ENCODE measurements around the gene B4GALT1.
A peak's percentile ranks its signal among the peaks of the same experiment; 100 is the strongest.
"Not testable (repeated sequence)": the region's sequence is repeated elsewhere in the genome, so short reads cannot be mapped to it uniquely, and the experiment has no call there.

The B4GALT1 gene

GRCh38 chr9:33163433-33164137 is 3.6 kb downstream of the B4GALT1 start:
- DNase-seq (ENCODE audit: low read depth in 1 of 2, low spot score in 1 of 2): peak in 1 of 2 experiments; percentile 64
- in situ Hi-C loops (cut with HindIII; ENCODE audit: low pct_unique_long_range_greater_than_20kb, low sequenced_read_pairs): no loop called here
- TF ChIP-seq JUND (IDR thresholded peaks at IDR 0.05; ENCODE audit: low read depth): no peak

GRCh38 chr9:33162721-33163311 is 4.3 kb downstream of the B4GALT1 start:
- no peak for TF ChIP-seq JUND (IDR thresholded peaks at IDR 0.05; ENCODE audit: low read depth)
- peak in 1 of 2 experiments; percentile 87 for DNase-seq (ENCODE audit: low read depth in 1 of 2, low spot score in 1 of 2)
- in situ Hi-C loops (cut with HindIII; ENCODE audit: low pct_unique_long_range_greater_than_20kb, low sequenced_read_pairs): no loop called here

- in situ Hi-C loops (cut with HindIII; ENCODE audit: low pct_unique_long_range_greater_than_20kb, low sequenced_read_pairs): no loop called here
- DNase-seq (ENCODE audit: low read depth in 1 of 2, low spot score in 1 of 2): peak in 1 of 2 experiments; percentile 89
- TF ChIP-seq JUND (IDR thresholded peaks at IDR 0.05; ENCODE audit: low read depth): no peak
These were observed 5.5 kb downstream of the B4GALT1 start for GRCh38 chr9:33161589-33162132.

DNA sequence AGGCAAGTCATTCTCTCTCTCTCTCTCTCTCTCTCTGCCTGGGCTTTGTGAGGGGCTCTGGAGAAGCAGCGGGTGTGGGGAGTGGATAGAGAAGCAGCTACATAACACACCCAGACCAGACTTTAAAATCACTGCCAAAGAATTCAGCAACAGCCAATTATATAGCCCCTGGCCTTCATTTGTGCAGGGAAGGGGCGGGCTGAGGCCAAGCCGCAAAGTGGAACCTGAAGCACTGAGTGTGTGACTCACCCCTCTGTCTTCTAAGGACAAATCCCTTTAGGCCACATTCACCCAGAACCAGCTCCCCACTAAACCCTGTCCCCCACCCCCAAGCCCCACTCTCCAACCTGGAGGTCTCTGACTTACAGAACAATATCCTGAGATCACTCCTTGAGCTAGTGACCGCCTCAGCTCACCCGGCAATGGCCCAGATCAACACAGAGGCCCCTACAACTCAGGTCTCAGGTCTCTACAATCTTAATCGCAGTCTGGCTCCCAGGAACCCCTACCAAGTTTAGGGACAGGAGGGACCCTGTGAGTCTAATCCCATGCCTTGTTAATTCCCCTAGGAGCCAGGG is 6.0 kb downstream of the B4GALT1 start:
- in situ Hi-C loops (cut with HindIII; ENCODE audit: low pct_unique_long_range_greater_than_20kb, low sequenced_read_pairs): no loop called here
- peak in 1 of 2 experiments; percentile 88 for DNase-seq (ENCODE audit: low read depth in 1 of 2, low spot score in 1 of 2)
- TF ChIP-seq JUND (IDR thresholded peaks at IDR 0.05; ENCODE audit: low read depth): no peak

DNA sequence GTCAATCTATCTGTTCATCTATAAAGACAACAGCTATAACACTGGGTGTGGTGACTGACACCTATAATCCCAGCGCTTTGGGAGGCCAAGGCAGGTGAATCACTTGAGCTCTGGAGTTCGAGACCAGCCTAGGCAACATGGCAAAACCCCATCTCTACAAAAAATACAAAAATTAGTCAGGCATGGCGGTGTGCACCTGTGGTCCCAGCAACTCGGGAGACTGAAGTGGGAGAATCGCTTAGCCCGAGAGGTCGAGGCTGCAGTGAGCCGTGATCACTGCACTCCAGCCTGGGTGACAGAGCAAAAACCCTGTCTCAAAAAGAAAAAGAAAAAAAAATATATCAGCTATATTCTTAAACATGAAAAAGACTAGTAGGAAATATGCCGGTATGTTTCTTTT is 6.7 kb downstream of the B4GALT1 start:
- in situ Hi-C loops (cut with HindIII; ENCODE audit: low pct_unique_long_range_greater_than_20kb, low sequenced_read_pairs); DNase-seq (ENCODE audit: low read depth in 1 of 2, low spot score in 1 of 2): not testable (repeated sequence)

DNA sequence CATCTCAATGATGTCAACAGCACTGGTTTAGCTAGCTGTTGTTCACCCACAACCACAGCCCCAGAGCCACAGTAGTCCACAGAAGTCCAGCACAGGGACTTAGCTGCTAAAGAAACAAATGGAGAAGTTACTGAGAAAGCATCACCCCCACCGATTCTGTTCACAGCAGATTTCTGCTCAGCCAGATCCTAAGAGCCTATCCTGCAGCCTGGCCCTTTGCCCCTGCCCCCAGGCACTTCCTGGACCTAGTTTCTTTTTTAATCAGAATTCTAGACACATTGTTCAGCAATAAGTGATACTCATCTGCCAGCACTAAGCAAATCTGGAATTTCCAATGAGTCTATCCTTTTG is 7.4 kb downstream of the B4GALT1 start:
- peak in 1 of 2 experiments; percentile 51 for DNase-seq (ENCODE audit: low read depth in 1 of 2, low spot score in 1 of 2)
- in situ Hi-C loops (cut with HindIII; ENCODE audit: low pct_unique_long_range_greater_than_20kb, low sequenced_read_pairs): no loop called here
- no peak for TF ChIP-seq JUND (IDR thresholded peaks at IDR 0.05; ENCODE audit: low read depth)

DNA sequence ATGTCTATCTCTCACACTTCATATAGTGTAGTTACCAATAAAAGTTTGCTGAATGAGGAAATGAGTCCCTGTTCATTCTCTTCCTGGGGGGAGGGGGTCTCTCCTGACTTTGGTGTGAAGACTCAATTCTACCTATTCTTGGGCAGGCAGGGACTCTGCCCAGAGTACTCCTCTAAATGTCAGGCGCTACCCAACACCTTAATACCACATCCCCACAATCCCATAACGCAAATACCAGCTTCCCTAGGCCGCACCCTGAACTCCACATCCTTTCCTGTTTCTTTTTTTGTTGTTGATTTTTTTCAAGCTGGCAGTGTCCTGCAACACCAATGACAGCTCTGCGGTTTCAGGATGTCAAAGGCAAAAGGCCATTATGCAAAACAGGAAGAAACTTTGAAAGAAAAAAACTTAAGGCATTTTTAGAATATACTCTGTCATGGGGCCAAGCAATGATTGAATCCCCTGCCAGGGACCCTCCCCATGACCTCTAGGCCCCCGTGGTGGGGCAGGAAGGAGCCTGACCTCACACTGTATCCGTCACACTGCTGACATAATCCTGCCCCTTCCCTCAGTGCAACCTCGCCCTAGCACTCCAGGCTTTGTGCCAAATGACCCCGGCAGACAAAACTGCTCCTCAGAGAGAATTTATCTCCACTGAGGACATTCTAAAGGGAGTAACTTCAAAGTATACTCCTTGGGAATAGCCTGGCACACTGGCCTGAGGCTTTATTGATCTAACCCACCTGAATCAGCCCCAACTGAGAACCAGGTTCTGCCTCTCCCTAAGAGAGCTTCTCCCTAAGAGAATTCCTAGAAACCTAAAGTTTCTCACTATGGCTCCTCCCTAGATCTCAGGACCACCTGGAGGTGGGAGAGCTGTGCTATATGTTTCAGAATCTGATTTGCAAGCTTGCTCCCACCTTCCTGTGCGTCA is 8.0 kb downstream of the B4GALT1 start:
- no peak for TF ChIP-seq JUND (IDR thresholded peaks at IDR 0.05; ENCODE audit: low read depth)
- in situ Hi-C loops (cut with HindIII; ENCODE audit: low pct_unique_long_range_greater_than_20kb, low sequenced_read_pairs): no loop called here
- no peak for DNase-seq (ENCODE audit: low read depth in 1 of 2, low spot score in 1 of 2)

DNA sequence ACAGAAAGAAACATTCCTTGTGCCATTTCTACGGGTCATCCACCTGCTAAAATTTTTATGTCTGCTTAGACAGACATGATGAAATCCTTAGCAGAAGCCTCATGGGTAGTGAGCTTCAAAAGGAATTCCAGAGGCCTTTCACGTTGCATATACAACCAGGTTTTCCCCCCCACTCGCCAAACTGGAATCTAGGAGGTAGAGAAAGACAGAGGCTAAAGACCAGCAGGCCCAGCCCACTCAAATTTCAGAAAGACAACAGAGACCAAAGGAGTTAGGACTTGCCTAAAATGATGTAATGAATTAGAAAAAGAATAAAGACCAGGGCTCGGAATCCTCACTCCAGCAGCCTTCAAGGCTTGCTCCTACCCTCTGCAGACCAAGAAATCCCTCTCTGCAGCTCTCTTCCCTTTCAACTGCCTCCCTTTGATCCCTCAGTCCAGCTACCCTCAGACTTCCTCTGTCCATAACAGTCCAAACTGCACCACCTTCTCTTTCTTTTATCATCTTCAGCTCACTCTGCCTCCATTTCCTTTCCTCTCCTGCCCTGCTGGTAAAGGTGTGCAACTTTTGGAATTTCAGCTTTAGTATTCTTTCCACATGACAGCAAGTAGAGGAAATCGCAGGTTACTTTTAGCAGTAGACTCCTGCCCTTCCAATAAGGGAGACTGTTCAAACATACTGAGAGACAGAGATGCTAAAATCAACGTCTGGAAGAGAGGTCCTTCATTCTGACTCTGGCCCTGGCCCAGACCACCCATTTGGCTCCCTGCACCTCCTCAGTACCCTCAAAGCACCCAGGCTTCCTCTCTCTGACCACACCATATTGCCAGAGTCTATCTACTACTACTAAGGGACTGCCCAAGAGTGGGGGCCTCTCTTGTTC is 8.9 kb downstream of the B4GALT1 start:
- DNase-seq (ENCODE audit: low read depth in 1 of 2, low spot score in 1 of 2): peak in 1 of 2 experiments; percentile 69
- no peak for TF ChIP-seq JUND (IDR thresholded peaks at IDR 0.05; ENCODE audit: low read depth)
- in situ Hi-C loops (cut with HindIII; ENCODE audit: low pct_unique_long_range_greater_than_20kb, low sequenced_read_pairs): no loop called here

GRCh38 chr9:33155393-33155792 is 11.7 kb downstream of the B4GALT1 start:
- TF ChIP-seq JUND (IDR thresholded peaks at IDR 0.05; ENCODE audit: low read depth): no peak
- in situ Hi-C loops (cut with HindIII; ENCODE audit: low pct_unique_long_range_greater_than_20kb, low sequenced_read_pairs): no loop called here

DNA sequence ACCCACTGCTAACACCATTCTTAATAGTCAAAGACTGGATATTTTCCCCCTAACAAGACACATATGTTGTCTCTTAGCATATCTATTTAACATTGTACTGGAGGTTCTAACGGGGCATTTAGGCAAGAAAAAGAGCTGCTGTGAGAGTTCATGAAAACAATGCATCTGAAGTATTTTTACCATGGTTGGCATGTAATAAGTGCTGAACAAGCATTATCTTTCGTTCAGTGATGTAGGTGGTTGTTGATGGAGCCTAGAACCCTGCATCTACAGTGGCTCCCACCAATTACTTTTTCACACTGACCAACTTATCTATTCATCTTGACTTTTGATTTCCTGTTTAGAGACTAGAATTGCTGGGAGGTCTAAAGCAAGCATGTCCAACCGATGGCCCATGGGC is 12.8 kb downstream of the B4GALT1 start:
- in situ Hi-C loops (cut with HindIII; ENCODE audit: low pct_unique_long_range_greater_than_20kb, low sequenced_read_pairs): no loop called here
- DNase-seq (ENCODE audit: low read depth in 1 of 2, low spot score in 1 of 2): no peak
- TF ChIP-seq JUND (IDR thresholded peaks at IDR 0.05; ENCODE audit: low read depth): no peak

More at GRCh38 chr9:33155393-33155792, 11.7 kb downstream of the B4GALT1 start:
- no peak for DNase-seq (ENCODE audit: low read depth in 1 of 2, low spot score in 1 of 2)

DNA sequence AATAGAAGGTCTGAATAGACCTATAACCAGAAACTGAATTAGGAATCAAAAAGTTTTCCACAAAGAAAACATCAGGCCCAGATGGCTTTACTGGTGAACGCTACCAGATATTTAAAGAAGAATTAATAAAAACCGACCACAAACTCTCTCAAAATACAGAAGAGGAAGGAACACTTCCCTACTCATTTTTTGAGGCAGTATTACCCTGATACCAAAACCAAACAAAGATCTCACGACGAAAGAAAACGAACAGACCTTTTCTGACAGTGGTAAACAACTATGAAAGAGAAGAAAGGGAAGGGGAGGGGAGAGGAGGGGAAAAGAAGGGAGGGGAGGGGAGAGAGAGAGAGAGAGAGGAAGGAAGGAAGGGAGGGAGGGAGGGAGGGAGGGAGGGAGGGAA is 13.5 kb downstream of the B4GALT1 start:
- no peak for DNase-seq (ENCODE audit: low read depth in 1 of 2, low spot score in 1 of 2)
- in situ Hi-C loops (cut with HindIII; ENCODE audit: low pct_unique_long_range_greater_than_20kb, low sequenced_read_pairs): no loop called here
- no peak for TF ChIP-seq JUND (IDR thresholded peaks at IDR 0.05; ENCODE audit: low read depth)

Measured in T47D (cell line).